HG02973 (cell line): ENCODE data around the gene TRIM38.
A peak's percentile ranks its signal among the peaks of the same experiment; 100 is the strongest.
"Not testable (repeated sequence)": the region's sequence is repeated elsewhere in the genome, so short reads cannot be mapped to it uniquely, and the experiment has no call there.

Experiments used
- ATAC-seq: cut with Tn5 transposase; IDR thresholded peaks from one replicate; pipeline ENCODE4 v1.9.1; 2021; ENCODE audit warnings: moderate library complexity; ENCODE audit not compliant: unreplicated experiment

TRIM38 gene, protein sequence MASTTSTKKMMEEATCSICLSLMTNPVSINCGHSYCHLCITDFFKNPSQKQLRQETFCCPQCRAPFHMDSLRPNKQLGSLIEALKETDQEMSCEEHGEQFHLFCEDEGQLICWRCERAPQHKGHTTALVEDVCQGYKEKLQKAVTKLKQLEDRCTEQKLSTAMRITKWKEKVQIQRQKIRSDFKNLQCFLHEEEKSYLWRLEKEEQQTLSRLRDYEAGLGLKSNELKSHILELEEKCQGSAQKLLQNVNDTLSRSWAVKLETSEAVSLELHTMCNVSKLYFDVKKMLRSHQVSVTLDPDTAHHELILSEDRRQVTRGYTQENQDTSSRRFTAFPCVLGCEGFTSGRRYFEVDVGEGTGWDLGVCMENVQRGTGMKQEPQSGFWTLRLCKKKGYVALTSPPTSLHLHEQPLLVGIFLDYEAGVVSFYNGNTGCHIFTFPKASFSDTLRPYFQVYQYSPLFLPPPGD

DNA sequence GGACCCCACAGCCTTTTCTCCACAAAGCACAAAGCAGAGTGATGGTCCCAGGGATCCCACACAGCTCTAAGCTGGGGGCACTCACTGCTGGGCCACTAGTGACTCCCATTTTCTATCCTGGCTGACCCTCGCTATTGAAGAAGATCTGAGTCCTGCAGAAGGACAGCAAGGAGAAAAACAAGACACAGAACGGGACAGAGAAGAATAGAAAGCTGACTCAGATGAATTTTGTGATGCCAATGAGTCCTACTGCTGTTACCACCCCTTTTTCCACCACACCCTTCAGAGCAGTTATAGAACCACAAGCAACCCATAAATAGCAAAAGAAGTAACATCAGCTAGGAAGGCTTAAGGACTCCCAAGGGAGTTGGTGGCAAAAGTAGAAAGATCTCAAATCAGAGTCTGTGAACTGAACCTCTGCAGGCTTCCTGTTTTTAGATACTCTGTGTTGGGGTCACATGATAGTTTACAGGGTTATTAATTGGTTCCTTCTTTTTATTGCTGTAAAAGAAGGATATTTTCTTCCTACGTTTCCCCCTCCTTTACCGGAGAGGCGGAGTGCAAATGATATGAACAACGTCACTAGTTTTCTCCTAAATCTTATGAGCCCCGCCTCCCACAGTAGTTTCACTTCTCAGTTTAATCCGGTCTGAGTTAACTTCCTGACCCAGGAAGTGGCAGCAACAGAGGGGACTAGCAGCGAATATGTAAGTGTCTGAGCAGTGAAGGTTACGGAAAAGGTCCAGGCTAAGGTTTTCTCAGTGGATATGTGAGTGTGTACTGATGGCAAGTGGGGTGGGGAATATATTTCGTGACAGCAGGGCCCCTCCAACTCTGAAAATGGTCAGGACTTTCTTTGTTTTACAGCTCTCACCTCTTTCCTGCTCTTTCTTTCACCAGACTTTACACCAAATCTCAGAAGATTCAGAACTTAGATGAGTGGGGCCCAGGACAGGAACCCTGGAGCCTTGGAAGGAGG, at the start of gene TRIM38:
TSS of gene TRIM38 (plus strand) at position 654 of the 979 bp plus-strand sequence. CDS start 3,721 bp downstream, outside the sequence.
- ATAC-seq, result peak; percentile 74

DNA sequence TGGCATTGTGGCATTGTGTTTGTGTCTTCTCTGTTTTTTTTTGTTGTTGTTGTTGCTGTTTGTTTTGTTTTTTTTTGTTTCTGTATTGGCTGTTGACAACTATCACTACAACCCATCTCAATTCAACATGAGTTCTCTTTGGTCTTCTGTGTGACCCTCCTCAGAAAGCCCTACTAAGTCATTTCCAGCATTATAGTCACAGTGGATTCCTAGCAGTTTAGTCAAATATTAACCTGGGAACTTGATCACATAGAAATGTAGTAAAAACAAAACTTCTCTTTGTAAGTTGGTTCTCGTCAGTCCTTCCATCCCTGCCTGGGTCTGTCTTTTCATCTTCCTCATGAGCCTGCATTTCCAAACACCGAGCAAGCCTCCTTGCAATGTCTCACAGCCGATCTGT, 48.9 kb upstream of the TRIM38 start:
- no peak for ATAC-seq

DNA sequence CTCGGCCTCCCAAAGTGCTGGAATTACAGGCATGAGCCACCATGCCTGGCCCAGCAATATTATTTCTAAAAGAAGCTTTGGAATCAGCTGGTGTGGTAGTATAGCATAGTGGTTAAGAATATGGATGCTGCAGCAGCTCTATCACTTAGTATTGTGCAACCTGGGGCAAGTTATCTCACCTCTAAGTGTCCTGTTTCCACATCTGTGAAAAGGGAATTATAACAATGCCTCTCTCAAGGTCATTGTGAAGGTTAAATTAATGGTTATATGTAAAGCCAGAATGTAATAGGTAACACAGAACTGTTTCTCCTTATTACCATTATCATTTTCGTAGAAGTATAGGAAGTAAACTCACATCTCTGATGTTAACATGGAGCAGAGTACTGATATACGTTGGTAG, 46.3 kb upstream of the TRIM38 start:
- no peak for ATAC-seq

DNA sequence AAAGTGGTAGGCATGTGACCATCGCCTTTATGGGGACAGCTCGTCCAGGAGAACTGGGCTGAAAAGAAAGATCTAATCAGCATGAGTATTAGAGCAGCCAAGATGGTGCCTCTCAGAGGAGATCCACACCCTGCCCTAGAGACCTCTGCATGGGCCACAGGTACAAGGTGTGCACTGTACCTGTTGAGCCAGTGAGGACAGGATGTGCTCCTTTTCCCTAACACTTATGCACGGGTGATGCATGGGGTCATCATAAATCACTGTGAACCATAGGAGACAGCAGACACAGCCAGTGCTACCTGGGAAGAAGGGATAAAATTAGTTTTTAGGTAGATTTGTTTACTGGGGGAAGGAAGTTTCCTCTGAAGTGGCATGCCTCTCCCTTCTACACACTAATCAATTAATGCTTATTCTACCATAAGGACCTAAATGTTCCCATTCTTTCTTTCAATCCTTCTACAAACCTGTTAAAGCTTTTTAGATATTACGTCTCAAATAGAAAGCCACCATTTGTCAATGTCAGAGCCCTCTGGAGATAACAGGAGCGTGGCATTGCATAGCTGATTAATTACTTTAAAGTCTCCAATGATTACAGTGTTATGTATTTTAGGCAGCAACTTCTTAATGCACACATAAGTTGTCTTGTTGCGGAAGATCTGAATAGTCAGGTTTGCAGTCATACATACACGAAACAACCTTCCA, 45.7 kb upstream of the TRIM38 start:
- no peak for ATAC-seq

DNA sequence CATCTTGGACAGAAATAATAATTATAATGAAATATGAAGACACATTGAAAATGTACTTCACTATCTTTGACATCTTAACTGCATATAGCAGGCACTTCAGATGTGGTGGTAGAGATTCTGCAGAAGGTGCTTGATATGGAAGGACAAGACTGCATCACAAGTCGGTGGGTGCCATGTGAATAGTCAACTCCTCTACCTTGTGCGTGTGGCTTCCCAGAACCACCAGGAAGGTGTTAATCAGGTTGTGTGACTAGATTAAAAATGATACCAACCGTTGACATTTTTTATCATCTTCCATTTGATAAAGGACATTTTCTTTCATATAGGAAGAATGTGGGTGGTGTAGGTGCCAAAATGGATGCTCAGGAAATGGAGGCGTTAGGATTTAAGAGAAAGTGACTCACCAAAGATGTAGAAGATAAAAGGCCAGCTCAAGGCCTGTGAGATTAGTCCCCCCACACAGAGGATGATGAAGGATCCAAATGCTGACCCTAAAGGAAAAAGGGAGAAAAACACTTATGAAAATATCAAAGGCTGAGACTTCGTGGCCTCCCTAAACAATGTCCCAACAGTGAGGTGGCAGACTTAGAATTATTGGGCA, 44.4 kb upstream of the TRIM38 start:
- no peak for ATAC-seq

DNA sequence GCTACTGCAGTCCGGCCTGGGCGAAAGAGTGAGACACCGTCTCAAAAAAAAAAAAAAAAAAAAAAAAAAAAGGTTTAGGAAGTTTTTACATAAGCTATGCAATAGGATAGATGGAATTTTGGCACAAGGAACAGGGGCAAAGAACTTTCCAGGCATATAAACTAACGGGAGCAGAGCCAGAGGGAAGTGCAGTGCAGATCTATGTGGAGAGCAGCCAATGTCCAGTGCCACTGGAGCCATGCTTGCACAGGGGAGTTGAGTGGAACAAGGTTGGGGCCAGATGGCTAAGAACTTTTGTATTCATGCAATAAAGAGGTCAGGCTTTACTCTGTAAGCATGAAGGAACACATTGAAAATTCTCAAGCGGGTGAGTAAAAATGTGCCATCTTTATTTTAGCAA, 42.9 kb upstream of the TRIM38 start:
- no peak for ATAC-seq

DNA sequence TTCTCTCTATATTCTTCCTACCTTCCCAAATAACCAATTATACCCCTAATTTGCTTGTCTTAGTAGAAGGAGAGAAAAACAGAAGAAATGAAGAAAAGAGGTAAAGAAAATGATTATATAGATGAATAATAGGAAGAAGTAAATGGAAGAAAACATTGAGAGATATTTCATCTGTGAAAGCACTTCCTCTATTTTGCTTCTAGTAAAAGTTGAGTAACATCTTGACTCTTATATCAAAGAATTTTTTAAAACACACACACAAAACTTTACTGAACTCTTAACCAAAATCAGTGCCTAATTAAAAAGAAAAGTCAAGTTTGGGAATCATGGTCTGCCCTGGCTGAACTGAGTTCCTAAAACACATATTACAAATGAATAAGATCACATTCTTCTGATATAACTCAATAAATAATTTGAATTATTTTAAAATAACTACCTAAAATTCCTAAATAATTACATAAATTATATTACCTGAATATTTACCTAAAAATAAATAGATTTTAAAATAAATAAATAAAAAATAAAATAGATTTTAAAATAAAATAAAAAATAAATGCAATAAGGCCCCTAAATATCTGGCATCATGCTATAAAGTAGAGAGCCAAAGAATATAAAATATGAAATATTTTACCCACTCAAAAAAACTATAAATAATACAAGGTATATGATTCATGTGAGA, 40.9 kb upstream of the TRIM38 start:
- ATAC-seq, result no peak

DNA sequence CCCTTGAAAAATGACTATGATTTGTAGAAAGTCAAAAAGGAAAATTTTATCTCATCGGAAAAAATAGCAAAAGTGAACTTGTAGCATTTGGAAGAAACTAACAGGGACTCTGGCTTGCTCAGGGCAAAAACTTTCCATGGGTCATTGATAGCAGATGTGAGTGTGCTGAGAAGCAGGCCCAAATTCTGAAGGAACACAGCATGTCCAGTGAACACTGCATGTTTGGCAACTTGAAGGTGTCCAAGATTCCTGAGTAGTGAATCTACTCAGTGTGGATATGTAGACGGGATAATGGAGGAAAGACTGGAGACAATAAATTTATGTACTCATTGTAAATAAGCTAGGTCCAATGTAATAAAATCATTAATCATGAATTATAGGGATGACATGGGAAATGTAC, 40.3 kb upstream of the TRIM38 start:
- ATAC-seq, result no peak

DNA sequence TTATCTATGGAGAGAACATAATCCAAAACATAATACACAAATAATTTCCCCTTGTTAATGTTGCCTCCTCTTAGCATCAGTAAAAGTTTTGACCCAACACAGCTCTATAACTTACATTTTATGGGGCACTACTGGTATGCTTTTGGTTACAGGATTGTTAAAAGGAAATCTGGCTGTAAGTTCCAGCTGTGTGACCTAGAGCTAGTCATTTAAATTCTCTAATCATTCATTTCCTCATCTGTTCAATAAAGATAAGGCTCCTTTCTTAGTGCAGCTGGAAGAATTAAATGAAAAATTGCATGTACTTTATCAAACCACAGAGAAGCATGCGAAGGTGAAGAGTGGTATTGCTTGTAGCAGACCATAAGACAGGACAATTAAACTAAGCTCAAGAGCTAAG, 36.7 kb upstream of the TRIM38 start:
- ATAC-seq, result no peak

DNA sequence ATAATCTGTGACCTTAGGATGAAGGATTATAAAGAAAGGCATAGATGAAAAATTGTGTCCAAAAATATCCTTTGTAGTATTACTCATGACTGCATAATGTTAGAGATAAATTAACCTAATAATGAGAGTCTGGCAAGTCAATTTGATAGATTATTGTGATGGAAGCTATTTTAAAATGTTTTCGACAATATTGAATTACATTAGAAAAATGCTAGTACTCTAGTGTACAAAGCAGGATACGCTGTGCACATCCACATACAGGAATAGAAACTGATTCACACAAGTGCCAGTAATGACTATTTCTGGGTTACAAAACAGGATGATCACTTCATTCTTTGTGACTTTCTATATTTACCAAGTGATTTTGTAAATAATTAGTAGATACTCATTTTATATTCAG, 35.4 kb upstream of the TRIM38 start:
- no peak for ATAC-seq

DNA sequence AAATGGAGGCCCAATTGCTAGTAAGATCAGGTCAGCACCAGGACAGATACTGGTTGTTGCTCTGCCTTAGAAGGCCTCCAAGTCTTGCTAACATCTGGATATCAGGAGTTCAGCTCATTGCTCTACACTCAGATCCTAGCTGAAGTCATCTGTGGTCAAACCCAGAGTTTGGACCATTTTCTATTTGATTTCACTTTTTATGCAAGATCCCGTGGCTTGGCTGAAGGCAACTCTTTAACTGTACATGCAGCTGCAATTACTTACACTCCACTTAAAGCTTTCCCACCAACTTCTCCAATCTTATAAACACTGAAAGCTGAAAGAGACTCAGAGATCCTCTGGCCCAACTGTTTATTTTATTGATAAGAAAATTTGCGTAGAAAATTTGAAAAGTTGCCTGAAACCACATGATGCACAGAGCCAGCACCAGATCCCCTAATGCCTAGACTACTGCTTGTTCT, 34.8 kb upstream of the TRIM38 start:
- no peak for ATAC-seq

DNA sequence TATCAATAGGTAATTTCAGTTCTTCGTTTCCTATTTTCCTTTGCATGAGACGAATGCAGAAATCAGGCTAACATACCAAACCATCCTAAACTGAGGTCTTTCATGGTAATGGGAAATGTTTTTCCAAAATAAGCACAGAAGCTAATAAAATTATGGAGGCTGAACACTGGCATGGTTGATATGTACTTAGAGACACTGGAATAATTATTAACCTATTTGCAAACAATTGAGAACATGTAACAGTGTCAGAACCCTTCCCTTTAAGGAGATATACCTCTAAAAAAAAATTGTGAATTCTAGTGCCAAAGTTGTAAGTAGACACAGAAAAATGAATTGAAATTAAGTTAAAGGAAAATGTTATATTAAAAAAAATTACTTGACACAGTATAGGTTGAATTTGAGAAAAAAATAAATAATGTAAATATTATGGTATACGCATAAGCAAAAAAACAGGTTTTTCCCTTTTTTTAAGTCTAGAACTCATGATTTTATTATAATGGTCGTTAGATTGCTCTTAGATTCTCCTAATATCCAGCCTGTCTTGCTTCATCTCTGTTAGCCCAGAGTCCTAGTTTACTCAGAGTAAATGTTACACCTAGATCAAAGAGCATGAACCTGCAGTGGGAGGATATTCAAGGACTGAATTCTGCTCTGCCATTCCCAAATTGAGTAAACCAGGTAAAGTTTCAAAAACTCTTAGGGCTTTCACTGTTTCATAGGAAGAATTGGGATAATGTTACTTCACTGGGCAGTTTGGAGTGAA, 33.9 kb upstream of the TRIM38 start:
- ATAC-seq, result no peak

DNA sequence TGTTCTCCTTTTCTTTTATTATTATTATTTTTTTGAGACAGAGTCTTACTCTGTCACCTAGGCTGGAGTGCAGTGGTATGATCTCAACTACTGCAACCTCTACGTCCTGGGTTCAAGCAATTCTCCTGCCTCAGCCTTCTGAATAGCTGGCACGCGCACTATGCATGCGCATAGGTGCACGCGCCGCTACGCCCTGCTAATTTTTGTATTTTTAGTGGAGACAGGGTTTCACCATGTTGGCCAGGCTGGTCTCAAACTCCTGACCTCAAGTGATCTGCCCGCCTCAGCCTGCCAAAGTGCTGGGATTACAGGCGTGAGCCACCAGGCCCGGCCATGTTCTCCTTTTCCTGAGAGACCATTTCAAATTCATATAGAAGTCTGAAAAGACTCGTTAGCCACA, 32.8 kb upstream of the TRIM38 start:
- ATAC-seq, result not testable (repeated sequence)

DNA sequence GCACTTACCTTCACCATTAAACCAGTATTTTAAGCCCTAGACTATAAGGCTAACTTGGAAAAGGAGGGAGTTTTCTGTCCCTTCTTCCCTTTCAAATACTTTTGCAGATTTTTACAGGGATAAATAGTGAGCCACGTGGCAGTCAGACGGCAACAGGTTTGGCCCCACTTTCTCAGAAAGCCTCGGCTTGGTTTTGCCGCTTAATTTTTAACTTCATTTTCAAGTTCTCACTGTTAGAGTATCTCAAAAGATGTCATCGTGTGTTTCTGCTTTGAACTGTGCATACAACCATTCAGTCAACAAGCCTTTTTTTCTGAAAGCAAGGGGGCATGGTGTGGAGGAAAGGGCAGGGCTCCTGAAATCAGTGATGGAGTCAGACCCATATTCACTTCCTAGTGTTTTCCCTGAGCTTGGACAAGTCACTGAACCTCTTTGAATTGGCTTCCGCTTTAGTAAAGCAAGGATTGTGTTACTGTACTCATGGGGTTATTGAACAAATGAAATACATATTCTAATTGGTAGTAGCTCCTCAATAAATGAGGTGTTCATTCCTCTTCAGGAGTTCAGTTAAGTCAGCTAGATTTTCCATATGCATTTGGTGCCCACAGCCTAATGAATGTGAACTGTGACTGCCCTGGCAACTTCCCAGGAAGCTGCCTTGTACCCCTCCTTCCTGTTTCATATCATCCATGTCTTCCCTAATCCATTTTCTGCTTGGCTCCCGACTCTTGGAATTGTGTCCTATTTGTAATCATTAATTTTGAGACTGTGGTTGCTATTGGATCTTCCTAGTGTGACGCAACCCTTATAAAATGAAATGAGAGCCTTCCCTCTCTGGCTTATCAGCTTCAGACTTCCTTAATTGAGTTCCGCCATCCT, 31.8 kb upstream of the TRIM38 start, which contains the start of gene SLC17A2:
TSS of gene SLC17A2 (minus strand) at position 160 of the 879 bp plus-strand sequence. CDS start 4,895 bp downstream, outside the sequence.
- ATAC-seq, result no peak

DNA sequence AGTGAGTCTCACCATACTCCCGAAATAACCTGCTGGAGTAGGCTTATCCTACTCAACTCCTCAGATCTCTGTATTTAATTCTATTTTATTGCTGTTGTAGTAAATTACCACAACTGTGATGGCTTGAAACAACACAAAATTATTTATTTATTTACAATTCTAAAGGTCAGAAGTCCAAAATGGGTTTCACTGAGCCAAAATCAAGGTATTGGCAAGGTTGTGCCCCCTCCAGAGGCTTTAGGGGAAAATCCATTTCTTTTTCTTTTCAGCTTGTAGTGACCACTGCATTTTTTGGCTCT, 31.2 kb upstream of the TRIM38 start:
- no peak for ATAC-seq

DNA sequence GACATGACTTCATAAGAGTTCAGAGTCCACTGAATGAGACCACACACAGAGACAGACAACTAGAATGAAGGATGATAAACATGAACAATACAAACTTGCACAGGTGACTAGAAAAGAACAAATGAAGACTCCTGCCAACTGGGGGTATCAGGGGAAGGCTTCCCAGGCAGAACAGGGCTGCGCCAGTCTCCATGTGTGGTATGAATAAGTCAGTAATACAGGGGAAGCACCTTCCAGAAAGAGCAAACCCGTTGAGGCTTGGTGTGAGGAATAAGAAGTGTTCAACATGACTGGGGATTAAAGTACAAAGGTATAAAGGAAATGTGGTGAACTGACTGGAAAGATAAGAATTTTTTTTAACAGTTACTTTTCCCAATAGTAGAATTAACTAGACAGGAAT, 28.4 kb upstream of the TRIM38 start:
- ATAC-seq, result no peak

DNA sequence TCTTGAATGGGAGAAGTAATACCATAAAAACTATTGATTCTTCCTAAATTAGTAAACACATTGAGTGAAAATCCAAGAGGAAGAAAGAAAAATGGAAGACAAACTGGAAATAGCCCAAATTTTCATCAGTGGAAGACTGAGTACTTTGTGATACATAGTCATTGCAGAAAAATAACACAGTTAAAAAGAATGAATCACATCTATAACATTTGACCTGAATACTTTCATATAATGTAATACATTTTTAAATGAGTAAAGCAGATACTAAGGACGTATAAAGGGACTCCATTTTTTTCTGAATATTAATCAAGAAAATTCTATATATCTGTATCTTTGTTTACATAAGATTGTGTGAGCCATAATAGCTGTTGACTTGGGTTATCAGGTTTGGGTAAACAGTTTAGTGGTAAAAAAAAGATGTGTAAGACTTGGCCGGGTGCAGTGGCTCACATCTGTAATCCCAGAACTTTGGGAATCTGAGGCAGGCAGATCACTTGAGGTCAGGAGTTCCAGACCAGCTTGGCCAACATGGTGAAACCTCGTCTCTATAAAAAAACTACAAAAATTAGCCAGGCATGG, 27.8 kb upstream of the TRIM38 start:
- ATAC-seq, result no peak

DNA sequence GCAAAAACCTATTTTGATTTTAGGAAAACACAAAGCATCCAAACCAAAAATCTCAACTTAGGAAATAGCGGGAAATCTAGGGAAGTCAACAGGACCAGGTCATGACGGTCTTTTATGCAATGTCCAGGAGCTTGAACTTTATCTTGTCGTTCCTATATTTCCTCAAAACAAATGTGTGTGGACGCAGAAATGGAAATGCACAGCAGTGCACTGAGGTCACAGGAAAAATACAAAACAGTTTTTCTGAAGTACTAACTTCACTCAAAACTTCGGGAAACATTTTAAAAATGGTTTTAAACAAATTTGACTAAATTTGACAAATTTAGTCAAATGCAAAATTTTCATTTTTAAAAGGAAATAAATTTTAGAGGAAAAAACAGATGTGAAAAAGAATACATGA, 26.6 kb upstream of the TRIM38 start:
- no peak for ATAC-seq
